ENCODE data around the gene RAB34.

GRCh38 chr17:28702752-28703150 lies 14.9 kb downstream of the RAB34 start:
- TF ChIP-seq POLR2AphosphoS5 (IDR thresholded peaks at IDR 0.05; ENCODE audit: borderline replicate concordance, low read depth, low read length) (no peak), EZH2 (IDR thresholded peaks at IDR 0.05) (no peak)

Measured in SK-N-MC (cell line).